Hematopoietic multipotent progenitor cell treated with erythropoietin and hydrocortisone succinate and interleukin-3 and kit ligand, for 17 days (in vitro differentiated cells): Measurements from ENCODE around the gene PCDHGA2.
"Not testable (repeated sequence)": the region's sequence is repeated elsewhere in the genome, so short reads cannot be mapped to it uniquely, and the experiment has no call there.

ENCODE experiments used
- DNase-seq: peaks from one replicate; pipeline ENCODE4 v3.0.0-alpha.2; 2015; ENCODE audit warnings: low spot score

The PCDHGA2 gene

GRCh38 chr5:141349917-141350619, 11.5 kb downstream of the PCDHGA2 start, which contains the start of gene PCDHGB1:
Gene PCDHGB1, plus strand, starts transcription at chr5:141350099. Its CDS starts 162 bp downstream, at chr5:141350261.
- DNase-seq: no peak

GRCh38 chr5:141351591-141351990, 13.0 kb downstream of the PCDHGA2 start:
- no peak for DNase-seq

GRCh38 chr5:141354900-141355469, 16.4 kb downstream of the PCDHGA2 start, which contains the start of gene PCDHGA4:
Gene PCDHGA4, plus strand, starts transcription at chr5:141355021. Its CDS starts 87 bp downstream, at chr5:141355108.
- DNase-seq: no peak

GRCh38 chr5:141355641-141356040, 17.1 kb downstream of the PCDHGA2 start:
- no peak for DNase-seq

- DNase-seq: no peak
Observed at GRCh38 chr5:141356133-141356532, 17.6 kb downstream of the PCDHGA2 start.

- DNase-seq: no peak
Observed at GRCh38 chr5:141356950-141357349, 18.4 kb downstream of the PCDHGA2 start.

- no peak for DNase-seq
Observed at GRCh38 chr5:141359790-141360426, 21.3 kb downstream of the PCDHGA2 start, which contains the start of gene PCDHGB2. Gene PCDHGB2, plus strand, starts transcription at chr5:141359994. Its CDS starts 142 bp downstream, at chr5:141360136.

- DNase-seq: no peak
Observed at GRCh38 chr5:141360685-141361084, 22.1 kb downstream of the PCDHGA2 start.

GRCh38 chr5:141362719-141363118, 24.2 kb downstream of the PCDHGA2 start:
- DNase-seq: no peak

- DNase-seq: no peak
Observed at GRCh38 chr5:141363952-141364660, 25.5 kb downstream of the PCDHGA2 start, which contains the start of gene PCDHGA5. Gene PCDHGA5, plus strand, starts transcription at chr5:141364162. Its CDS starts 169 bp downstream, at chr5:141364331.

- DNase-seq: no peak
Observed at GRCh38 chr5:141366016-141366896, 27.7 kb downstream of the PCDHGA2 start.

GRCh38 chr5:141369994-141370848, 31.7 kb downstream of the PCDHGA2 start, which contains the start of gene PCDHGB3:
Gene PCDHGB3, plus strand, starts transcription at chr5:141370242. Its CDS starts 153 bp downstream, at chr5:141370395.
- no peak for DNase-seq

GRCh38 chr5:141371572-141372475, 33.3 kb downstream of the PCDHGA2 start:
- DNase-seq: no peak

- no peak for DNase-seq
Observed at GRCh38 chr5:141373673-141374317, 35.2 kb downstream of the PCDHGA2 start, which contains the start of gene PCDHGA6. Gene PCDHGA6, plus strand, starts transcription at chr5:141373891. Its CDS starts 193 bp downstream, at chr5:141374084.

- DNase-seq: no peak
Observed at GRCh38 chr5:141374627-141375026, 36.1 kb downstream of the PCDHGA2 start.

- DNase-seq: not testable (repeated sequence)
Observed at GRCh38 chr5:141375444-141376155, 37.0 kb downstream of the PCDHGA2 start.

GRCh38 chr5:141382469-141383294, 44.1 kb downstream of the PCDHGA2 start, which contains the start of gene PCDHGA7:
Gene PCDHGA7, plus strand, starts transcription at chr5:141382742. Its CDS starts 158 bp downstream, at chr5:141382900.
- DNase-seq: no peak
